Effector CD8-positive, alpha-beta T cell (primary cell): ENCODE results near the gene CRHR2.
"Not testable (repeated sequence)": the region's sequence is repeated elsewhere in the genome, so short reads cannot be mapped to it uniquely, and the experiment has no call there.

Experiments
- DNase-seq: peaks from one replicate; lab custom pipeline; 2025; lab: John Stamatoyannopoulos, UW

Gene CRHR2

DNA sequence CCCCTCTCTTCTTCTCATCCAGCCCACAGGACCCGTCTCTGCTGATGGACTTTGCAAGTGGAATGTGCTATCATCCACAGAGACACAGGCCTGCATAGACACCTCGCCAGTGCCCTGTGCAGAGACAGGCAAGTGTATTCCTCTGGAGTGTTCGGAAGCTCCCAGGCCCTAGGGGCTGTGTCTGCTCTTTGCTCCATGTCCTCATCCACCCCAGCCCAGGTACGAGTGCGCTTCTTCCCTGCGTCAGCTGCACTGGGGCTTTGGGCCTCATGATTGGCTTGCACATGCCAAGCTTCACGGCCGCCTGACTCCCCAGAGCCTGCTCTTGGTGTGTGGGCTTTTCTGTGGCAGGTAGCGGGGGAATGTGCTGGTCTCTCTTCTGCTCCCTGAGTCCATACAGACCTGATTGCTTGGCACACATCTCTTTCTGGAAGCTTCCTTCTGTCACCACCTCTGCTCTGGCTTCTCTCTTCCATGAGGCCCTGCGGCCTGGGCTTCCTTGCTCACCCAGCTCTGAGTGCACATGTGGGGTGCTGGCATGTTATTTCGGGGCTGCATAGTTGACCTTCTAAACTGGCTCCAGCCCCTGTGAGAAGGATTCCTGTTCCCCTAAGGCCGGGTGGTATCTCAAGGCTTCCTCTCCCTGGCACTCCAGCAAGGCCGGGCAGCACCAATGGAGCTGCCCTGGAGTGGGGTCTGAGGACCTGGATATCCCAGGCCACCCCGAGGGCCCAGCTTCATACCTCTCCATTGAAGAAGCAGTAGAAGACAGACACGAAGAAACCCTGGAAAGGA is 27.8 kb downstream of the CRHR2 start:
- no peak for DNase-seq

DNA sequence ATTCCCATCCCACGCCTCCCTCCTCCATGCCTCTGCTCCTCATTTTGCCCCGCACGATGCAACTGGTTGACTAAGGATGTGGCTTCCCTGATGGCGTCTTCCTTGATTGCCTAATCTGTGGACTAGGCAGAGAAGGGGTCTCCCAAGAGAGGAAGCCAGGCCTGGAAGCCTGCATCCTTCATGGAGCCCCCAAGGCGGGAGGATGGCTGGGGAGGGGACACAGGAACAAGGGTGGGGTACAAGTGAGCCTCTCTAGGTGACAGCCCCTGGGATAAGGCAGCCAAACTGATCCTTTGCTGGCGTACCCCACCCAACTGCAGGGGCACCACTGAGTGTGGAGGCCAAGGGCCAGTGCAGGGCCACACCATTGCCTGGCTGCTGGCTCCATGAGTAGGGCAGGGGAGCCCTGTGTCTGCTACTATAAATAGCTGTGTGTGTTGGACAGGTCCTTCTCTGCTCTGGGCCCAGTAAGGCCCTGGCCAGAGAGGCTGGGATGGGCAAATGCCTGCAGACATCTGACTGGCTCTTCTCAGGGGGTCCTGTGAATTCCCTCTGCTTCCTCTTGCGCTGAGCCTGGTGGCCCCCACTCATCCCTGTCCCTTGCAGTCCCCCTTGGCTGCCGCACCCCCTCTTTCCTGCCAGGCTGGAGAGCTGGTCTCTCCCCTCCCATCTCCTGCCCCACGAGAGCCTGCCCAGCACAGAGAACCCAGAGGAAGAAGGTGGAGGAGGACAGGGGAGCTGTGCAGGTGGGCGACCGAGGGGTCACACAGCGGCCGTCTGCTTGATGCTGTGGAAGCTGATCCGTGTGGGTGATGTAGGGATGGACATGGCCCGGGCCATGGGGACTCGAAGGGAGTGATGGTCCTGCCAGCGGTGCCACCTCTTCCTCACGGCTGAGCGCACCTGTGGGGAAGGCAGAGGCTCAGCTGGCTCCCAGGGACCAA is 29.3 kb downstream of the CRHR2 start:
- DNase-seq: no peak

DNA sequence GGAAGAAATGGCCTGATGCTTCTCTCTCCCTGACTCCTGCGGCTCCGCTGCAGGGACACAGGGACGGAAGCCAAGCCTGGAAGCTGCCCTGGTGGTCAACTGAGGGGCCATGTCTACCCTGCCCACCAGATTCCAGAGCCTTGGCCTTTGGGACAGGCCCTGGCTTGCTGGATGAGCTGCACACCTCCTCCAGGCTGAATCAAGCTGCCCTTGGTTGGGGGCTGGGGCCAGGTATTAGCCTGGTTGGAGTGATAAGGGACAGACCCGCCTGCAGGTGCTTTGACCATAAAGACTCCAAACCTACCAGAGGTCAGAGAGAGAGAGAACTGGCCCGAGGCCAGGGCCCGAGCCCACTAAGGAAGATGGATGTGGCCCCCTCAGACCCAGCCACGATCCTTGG is 30.1 kb downstream of the CRHR2 start:
- no peak for DNase-seq

DNA sequence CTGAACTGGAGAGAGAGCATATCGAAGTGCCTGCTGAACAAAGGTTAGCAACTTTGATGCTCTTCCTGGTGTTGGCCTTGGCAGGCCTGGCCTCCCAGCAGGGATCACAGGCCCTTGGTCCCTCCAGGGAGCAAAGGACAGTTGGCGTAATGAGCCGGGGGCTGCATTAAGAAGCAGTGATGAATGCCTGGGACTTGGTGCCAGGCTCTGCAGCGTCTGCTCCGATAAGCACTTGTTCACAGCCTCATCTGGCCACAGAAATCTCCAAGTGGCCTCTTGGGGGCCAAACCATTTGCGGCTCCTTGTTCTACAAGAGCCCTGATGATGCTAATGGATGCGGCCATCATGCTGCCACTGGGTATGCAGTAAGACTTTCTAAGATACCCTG is 31.8 kb downstream of the CRHR2 start:
- no peak for DNase-seq

DNA sequence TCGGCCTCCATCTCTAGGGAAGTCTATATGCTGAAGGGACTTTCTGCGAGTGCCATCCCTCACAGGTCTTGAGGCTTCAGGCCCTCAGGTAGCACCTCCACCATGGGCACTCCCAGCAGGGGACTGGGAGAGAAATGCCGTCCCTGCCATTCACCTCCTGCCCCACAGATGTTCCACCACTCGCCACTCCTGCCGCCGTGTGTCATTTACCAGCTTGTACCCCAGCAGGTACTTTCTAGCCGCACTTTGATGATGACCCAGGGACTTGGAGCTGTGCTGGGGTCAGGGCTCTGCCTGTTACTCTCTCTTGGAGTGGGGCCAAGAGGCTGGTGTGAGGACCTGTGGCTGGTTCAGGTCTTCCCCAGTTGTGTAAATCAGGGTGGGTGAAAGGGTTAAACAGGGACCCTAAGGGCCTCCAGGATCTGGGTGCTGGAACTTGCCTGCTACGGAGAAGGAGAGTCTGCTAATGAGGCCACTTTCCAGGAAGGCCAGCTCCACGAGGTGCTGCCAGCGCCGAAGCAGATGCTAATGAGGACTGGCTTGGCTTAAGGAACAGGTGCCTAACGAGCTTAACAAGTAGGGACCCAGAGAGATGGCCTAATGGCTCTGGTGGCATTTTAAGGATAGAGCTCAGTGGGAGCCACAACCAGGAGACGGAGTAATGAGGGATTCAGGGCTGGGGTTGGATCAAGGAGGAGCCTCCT is 32.4 kb downstream of the CRHR2 start:
- no peak for DNase-seq

DNA sequence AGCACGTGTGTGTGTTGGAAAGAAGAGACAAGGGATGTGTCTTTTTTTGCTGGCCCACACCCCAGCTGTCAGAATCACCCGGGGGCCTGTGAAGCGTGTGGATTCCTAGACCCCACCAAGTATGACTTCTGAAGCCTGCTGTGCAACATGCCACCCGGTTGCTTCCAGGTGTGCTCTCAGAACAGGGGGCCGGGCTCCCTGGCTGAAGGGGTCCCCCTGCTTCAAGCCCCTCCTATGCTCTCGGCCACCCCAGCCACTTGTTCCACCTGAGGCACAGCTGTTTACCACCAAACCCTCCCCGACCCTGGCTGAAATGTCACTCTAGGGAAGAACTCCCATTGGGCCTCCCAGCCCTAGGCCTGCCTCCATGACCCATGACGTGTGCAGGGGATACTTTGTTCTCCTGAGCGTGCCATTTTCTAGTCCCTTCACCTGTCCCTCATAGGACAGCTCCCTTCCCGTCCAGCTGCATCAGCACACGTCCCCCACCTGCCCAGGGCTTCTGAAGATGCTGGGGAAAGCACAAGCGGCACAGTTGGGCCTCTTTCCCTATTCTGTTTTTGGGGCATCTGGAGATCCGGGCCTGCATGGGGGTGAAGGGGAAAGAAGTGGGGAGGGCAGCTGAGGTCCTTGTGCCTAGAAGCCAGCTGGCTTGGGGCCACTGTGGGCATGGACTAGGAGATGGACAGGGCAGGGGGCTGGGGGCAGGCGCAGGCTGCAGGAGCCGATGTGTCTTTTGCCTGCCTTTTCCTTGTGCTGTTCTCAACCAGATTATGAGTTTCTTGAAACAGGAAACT is 33.3 kb downstream of the CRHR2 start:
- no peak for DNase-seq

DNA sequence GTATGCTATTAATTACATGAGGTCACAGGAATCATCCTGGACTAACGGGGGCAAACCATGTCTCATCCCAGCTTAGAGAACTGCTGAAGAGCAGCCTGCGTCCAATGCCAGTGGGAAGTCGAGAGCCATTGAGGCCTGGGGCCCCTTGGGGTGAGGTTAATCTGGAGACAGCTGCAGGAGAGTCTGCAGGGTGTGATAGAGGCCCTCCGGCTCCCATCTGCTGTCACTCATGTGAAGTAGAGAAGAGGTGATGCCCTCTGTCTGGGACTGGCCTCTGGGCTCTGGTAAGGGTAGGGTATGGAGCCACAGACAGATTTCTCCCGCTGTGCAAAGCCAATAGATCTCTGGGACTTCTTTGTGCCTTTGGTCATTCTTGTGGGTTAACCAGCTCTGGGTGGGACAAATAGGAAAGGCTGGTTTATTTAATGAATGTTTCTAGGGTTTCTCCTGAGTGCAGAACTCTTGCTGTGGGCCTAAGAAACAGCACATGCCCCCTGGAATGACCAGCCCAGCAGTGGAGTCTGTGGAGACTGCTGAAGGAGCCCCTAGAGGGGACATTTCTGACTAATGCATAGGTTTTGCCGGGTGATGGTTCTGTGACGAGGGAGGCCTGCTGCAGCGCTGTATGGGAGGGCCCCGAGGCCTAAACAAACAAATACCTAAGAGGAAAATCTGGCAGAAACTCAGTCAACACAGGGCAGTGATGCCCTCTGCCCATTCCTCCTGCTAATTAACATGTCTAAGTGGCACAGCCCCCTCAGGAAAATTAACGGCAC is 34.5 kb downstream of the CRHR2 start:
- no peak for DNase-seq

DNA sequence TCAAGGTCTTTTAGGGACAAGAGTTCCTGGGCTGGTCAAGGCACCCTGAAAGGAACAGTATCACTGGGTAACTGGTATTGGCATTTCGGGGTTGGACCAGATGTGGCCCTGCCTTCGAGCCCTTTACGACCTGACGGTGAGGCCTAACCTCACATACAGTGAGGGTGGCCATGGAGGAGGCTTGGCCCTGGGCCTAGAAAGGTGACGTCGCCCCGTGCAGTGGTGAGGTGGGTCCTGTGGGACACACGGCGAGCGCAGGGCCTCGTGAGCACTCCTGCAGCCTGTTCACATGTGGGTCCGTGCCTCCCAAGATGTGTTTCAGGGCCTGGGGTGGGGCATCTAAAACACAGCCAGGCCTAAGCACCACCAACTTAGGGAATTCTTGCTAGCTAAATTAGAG is 36.1 kb downstream of the CRHR2 start:
- DNase-seq: no peak

DNA sequence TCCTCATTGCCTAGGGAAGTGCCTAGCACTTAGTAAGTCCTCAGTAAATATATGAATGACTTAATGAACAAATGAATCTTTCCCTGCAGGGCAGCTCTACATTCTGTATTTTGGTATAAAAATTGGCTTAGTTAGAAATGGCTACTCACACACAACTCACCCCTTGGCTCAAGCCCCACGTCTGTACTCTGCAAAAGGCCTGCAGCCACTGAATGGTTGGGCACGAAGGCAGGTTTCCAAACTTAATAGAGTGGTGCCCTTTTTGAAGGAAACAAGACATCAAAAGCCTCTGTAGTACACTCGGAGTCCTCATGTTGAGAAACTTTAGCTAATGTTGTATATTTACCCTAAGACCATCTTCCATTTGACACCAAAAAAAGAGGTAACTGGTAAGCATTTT is 36.6 kb downstream of the CRHR2 start:
- no peak for DNase-seq

DNA sequence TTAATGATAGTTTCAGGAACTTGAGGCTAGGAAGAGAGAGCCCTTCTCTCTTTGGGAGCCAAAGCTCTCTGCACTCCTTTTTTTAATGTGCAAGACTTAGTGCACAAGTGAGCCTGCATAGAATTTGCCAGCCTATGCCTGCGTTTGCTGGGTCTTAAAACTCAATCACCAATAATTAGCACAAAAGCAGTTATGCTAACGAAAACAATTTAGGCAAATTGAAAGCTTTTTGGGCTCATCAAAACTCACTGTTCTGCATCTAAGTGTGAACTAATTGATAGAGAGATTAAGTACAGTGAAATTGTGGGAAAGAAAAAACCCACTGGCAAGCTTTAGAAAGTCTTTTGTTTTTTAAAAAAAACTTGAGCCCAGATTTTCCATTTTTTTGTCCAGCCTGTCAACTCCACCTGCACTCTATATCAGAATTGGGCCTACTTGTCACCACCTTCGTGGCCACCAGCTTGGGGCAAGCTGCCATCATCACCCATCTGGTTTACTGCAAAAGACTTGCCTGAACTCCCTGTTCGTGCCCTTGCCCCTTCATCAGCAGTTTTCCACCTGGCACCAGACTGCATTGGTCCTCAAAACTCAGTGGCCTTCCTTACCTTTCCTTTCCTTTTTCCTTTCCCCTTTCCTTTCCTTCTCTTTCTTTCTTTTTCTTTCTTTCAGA is 37.8 kb downstream of the CRHR2 start:
- DNase-seq: no peak

DNA sequence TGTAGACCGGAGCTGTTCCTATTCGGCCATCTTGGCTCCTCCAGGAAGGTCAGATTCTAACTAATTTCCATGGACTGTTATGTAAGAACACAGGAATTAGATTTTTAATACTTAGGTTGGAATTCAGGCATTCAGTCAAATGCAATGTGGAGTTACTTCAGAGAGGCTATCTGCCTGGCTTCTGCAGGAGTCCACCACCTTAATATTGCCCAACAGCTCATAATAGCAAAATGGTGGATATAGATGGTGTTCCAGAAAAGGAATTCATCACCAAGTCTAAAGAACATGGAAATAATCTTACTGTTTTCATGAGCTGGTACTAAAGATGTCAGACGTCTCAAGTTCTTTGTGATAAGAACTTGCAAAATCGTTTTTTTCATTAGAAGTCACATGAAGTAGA is 39.5 kb downstream of the CRHR2 start:
- DNase-seq: no peak

DNA sequence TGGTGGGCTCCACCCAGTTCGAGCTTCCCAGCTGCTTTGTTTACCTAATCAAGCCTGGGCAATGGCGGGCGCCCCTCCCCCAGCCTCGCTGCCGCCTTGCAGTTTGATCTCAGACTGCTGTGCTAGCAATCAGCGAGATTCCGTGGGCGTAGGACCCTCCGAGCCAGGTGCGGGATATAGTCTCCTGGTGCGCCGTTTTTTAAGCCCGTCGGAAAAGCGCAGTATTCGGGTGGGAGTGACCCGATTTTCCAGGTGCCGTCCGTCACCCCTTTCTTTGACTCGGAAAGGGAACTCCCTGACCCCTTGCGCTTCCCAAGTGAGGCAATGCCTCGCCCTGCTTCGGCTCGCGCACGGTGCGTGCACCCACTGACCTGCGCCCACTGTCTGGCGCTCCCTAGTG is 39.9 kb downstream of the CRHR2 start:
- not testable (repeated sequence) for DNase-seq

DNA sequence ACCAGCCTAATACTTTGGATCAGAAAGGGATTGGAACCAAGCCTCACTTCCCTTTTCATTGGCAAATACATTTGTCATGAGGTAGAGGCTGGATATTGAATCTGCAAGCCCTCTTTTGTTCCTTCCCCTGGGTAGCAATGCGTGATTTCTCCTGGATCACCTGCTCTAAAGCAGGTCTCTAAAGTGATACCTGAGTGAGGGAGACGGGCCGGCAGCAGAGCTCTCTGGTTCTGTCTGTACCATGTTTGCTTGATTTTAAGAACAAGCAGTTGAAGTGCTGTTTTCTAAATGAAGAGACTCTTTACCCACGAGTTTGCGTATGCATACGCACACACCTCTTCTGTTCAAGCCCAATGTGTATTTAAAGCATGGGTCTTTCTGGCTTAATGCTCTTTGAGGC is 46.5 kb downstream of the CRHR2 start:
- no peak for DNase-seq

DNA sequence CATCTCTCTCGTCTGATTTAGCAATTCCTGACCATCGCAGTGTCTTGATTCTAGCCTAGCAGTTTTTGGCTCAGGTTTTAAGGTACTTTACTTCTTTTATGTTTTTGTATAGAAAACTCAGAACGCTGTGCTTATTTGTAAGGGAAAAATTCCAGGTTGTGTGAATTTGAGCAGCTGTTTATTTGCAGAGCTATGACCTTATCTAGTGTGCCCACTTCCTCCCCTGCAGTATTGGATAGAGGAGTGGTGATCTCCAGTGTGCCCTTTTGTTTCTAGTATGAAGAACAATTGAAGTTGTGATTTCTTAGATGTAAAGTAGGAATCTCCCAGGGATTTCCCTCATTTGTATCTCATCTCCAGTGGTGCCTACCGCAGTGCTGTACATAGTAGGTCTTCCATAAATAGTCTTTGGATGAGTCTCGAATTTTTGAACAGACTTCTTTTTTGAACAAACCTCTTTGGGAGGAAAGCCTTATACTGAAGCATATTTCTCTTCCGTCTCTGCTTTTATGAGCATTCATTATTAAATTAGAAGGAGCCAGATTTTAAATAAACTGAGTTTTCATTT is 47.5 kb downstream of the CRHR2 start:
- no peak for DNase-seq

DNA sequence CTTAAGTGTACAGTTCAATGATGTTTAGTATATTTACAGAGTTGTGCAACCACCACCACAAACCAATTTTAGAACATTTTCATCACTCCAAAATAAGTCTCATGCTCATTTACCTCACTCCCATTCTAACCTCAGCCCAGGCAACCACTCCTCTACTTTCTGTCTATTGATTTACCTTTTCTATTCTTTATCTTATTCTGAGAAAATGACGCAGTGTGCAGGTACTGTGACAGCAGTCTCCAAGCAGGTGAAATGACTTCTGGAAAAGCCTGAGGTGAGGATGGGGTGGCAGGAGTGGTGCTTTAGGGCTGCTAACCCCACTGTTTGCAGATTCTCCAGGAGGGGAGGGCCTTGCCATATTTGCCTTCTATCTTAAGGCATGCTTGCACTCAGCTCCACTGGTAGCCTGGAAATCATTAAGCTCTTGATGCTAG is 48.0 kb downstream of the CRHR2 start:
- no peak for DNase-seq

DNA sequence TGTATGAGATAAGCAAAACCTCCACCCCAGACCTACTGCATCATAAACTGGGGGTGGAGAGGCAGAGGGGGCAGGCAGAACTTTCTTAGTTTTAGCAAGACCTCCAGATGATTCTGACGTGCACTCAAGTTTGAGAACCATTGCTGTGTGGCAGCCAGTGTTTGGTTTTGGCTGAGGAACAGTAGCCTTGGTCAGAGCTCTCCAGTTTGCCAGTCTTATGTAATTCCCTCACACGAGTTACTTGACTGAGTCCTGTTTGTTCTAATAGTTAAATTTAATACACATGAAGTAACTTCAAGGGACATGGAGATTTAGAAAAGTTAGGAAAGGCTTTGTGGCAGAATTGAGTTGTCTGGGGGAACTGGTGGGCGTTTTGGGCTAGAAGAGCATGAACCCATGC is 49.0 kb downstream of the CRHR2 start:
- DNase-seq: no peak

DNA sequence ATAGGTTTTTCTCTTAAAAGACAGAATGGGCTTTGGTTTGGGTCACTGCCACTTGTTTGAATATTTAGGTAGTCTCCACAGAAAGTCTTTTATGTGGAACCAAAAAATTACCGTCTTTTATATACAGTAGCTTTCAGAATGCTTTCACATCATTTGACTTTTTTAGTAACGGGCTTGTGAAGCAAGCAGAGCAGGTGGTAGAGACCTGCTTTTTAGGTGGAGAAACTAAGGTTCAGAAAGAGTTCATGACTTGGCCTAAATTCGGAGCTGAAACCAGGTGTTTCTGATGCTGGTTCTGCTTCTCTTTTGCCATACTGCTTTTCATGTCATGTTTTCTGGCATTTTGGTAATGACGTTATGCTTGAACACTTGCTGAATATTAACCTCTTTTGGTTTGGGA is 51.3 kb downstream of the CRHR2 start:
- no peak for DNase-seq

DNA sequence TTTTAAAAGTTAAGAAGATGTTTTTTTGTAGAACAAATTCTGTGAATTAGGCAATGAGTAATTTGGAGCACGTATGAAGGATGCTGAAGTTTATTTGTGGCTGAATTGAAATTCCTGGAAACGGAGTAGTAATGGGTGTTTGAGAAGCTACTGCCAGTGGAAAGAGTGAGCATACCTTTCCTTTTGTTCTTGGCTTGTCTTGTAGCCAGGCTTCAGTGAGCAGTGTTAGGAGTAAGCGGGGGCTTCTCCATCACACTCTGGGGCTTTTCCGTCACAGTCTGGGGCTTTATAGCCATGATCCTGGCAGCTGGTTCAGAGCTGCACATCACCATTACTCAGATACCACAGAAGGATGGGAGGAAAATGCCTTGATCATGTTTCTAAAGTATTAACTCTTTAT is 55.2 kb downstream of the CRHR2 start:
- DNase-seq: no peak

DNA sequence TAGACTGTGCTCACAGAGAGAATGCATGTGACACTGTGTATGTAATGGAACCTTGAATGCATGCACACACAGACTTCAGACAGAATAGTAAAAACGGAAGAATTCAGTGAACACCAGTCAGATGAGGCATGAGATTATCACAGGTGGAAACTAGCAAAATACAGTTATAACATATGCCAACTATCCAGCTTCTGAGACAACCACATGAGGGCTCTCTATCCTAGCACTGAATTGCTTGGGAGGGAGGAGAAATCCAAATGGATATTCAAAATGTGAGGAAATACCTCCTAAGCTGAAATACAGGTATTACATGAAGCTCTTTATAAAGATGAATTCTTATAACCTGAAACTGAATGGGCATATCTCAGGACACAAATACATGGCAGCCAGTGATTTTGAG is 57.0 kb downstream of the CRHR2 start:
- DNase-seq: no peak

DNA sequence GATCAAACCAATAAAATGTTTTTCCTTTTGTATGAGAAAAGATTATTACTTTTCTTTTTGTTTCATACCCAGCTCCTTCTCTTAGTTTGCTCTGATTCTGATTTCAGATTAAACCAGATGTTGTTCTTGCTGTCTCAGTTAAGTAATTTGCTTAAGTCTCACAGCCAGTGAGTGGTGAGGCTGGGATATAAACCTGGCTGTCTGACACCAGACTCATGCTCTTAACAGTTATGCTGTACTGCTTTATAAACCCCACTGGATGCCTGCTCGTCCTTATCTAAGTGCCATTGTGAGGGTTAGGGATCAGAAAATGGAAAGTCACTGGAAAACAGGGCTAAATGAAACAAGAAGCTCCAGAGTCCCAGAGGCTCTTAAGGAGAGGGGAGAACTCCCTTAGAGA is 63.3 kb downstream of the CRHR2 start:
- no peak for DNase-seq
